NCI-H187 (cell line): ENCODE measurements around the gene SYNE3.

Experiments
- DNase-seq, 2 experiments: peaks; one replicate each; lab custom pipeline; 2025; lab: John Stamatoyannopoulos, UW

Gene SYNE3, protein sequence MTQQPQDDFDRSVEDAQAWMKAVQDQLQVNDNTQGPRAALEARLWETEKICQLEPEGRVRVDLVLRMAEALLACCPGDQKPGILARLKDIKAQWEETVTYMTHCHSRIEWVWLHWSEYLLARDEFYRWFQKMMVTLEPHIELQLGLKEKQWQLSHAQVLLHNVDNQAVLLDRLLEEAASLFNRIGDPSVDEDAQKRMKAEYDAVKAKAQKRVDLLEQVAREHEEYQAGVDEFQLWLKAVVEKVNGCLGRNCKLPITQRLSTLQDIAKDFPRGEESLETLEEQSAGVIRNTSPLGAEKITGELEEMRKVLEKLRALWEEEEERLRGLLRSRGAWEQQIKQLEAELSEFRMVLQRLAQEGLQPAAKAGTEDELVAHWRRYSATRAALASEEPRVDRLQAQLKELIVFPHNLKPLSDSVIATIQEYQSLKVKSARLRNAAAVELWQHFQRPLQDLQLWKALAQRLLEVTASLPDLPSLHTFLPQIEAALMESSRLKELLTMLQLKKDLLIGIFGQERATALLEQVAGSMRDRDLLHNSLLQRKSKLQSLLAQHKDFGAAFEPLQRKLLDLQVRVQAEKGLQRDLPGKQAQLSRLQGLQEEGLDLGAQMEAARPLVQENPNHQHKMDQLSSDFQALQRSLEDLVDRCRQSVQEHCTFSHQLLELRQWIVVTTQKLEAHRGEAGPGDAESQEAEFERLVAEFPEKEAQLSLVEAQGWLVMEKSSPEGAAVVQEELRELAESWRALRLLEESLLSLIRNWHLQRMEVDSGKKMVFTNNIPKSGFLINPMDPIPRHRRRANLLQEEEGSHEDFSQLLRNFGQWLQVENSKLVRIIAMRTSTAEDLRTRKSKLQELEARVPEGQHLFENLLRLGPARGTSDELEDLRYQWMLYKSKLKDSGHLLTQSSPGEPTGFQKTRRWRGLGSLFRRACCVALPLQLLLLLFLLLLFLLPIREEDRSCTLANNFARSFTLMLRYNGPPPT

DNA sequence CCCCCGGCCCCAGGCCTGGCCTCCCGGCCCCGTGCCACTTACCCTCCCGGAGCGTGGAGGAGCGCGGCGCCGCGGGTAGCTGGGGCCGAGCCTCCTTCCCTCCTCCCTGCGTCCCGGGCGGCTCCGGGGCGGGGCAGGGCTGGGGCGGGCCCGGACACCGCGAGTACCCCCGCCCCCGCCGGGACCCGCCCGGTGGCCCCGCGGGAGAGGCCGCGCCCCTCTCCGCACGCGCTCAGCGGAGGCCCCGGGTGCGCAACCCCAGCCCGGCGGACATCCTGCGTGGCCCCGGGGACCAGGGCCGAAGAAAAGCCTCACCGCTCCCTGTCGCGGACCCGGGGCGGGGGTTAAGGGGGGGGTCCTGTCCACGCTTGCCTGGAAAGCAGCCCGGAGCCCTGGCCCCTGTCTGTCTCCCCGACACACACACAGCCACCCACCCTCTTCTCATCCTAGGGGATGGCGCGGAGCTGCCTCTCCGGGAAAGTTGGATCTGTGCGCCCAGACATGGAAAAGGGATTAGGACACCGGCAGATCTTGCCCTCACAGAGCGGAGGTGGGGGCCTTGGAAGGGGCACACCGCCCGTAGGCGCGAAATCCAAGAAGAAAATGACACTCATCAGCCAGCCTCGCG lies at the start of gene SYNE3:
Gene SYNE3 (minus strand): TSS at position 97 of the 628 bp plus-strand sequence. CDS start 40,829 bp downstream, outside the sequence.
- no peak for DNase-seq

DNA sequence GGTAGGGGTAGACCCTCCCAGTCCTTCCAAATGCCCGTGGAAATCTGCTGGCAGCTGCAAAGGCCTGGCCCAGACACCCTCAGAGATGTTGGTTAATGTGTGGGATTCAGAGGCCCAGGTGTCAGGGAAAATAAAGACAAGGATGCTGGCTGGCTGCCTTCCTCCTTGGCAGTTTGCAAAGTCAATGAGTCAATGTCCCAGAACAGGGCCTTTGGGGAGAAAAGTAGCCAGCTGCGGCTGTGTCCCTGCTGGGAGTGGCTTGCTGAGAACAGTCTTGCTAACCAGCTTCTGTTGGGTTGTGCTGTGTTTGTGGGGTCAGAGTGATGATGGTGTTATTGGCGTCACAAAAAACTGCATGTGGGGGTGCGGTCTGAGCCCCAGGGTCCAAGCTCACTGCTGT lies 47.6 kb upstream of the SYNE3 start:
- no peak for DNase-seq

DNA sequence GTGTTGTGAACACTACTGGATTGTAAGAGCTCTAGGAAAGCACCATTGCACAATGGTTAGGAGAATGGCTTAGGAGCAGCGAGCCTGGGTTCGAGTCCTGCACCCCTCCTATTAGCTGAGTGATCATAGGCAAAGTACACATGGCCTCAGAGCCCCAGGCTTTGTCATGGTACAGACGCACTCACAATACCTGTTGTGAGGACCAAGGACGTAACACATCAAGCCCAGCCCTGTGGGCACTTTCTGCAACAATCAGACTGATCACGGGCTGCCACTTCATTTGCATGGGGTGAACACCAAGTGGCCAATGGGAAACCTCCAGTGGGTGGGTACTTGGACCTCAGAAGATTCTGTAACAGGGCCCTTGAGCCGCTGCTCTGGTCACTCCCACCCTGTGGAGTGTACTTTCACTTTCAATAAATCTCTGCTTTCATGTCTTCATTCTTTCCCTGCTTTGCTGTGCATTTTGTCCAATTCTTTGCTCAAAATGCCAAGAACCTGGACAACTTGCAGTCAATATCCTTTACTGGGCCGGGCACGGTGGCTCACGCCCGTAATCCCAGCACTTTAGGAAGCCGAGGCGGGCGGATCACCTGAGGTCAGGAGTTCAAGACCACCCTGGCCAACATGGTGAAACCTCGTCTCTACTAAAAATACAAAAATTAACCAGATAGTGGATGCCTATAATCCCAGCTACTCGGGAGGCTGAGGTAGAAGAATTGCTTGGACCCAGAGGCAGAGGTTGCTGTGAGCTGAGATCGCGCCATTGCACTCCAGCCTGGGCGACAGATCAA lies 46.6 kb upstream of the SYNE3 start:
- DNase-seq, result peak; percentile 35 to 50

DNA sequence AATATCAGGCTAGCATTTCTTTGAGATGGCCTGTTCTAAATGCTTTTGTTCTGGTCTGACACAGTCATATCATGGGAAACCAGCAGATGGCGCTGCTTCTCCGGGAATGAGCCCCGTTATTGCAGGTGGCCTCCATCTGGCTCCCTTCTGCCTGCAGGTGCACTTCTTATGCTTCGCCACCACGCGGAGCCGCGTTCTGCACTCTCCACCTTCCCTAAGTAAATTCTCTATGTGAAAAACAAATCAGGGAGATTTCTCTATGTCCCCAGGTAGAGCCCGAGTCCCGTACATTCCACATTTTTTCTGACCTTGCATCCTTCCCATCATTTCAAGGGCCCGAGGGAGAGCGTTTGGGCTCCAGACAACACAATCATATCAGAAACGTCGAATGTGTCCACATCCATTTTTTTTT lies 44.6 kb upstream of the SYNE3 start:
- DNase-seq, result peak; percentile 84 to 93

DNA sequence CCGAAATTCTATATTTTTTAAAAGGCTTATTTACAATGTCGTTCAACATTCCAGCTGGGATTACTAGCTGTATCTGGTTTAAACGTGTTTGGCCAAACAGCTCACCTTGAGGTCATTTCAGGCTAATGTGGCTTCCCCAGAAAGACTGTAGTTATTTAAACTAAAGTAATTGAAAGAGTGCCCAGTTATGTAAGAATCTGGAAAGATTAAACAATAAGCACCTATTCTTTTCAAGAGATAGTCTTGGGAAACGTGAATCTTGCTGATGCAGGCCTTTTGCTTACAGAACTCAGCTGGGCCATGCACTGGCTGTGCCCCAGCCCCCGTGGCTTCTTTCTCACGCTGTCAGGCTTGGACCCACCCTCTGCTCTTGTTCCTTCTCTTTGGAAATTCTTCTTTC lies 42.8 kb upstream of the SYNE3 start:
- no peak for DNase-seq

DNA sequence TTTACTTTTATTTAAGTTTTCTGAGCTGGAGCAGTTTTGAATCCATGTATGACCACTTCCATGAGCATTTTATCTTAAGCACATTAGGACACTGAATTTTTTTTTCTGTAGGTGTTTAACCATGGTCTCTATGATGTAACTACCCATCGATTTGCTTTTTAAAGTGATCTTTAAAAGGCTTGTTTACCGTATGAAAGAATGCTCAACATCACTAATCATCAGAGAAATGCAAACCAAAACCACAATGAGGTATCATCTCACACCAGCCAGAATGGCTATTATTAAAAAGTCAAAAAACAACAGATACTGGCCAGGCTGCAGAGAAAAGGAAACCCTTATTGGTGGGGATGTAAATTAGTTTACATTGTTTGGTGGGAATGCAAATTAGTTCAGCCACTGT lies 41.4 kb upstream of the SYNE3 start:
- no peak for DNase-seq

DNA sequence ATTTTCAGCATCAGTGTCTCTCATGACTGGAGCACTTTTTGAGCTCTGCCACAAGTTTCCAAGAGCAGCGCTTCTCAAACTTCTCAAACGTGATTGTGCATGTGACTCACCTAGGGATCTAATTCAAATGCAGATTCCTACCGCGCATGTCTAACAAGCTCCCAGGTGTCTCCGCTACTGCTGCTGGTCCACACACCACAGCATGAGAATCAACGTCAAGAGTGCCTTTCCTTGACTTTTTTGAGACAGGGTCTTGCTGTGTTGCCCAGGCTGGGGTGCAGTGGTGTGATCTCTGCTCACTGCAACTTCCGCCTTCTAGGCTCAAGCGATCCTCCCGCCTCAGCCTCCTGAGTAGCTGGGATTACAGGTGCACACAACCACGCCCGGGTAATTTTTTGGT lies 40.8 kb upstream of the SYNE3 start:
- no peak for DNase-seq

DNA sequence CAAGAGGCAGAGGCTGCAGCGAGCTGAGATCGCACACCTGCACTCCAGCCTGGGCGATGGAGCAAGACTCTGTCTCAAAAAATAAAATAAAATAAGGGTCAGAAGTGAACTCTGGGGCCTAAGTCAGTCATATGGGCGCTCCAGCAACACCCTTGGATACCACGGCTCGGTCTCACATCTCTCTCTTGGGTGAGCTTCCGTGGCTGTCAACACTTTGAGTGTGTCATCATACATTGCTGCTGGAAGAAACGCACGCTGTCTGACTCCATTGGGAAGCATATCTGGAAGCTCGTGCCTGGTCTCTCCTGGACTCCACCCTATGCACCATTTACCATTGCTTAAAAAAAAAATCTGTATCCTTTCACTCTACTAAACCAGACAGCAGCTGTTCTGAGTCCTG lies 38.6 kb upstream of the SYNE3 start:
- no peak for DNase-seq

DNA sequence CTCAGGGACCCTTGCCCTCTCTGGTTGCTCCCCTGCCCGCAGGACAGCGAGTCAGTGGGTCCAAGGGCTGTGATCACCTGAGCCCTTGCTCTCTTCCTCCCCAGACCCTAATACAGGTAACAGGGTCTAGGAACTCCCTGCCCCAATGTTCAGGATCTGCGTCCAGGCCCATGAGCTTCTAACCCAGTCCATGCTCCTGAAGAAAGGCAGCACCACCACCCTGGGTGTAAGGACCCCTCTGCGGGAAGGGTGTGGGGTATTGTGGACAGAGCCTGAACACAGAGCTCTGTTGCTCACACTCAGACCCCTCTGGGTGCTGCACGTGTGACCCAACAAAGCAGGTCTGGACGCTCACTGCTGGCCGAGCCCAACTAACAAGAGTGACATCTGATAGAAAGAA lies 36.7 kb upstream of the SYNE3 start:
- no peak for DNase-seq

DNA sequence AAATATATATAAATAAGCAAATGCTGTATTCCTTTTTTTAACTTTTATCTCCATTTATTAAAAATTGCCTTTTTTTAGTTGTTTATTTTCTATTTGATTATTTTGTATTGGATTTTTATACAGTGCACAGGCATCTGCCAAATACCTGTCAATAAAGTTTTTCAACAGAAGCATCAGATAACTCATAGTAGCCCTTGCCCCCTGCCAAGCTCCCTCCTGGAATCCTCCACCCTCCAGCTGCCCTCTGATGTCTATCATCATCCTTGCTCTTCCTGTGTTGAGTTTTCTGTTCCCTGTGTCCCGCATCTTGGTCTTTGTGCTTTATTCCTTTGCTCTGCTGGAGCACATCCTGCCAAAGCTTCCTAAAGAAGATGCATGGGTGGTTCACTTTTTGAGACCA lies 35.0 kb upstream of the SYNE3 start:
- DNase-seq, result no peak

DNA sequence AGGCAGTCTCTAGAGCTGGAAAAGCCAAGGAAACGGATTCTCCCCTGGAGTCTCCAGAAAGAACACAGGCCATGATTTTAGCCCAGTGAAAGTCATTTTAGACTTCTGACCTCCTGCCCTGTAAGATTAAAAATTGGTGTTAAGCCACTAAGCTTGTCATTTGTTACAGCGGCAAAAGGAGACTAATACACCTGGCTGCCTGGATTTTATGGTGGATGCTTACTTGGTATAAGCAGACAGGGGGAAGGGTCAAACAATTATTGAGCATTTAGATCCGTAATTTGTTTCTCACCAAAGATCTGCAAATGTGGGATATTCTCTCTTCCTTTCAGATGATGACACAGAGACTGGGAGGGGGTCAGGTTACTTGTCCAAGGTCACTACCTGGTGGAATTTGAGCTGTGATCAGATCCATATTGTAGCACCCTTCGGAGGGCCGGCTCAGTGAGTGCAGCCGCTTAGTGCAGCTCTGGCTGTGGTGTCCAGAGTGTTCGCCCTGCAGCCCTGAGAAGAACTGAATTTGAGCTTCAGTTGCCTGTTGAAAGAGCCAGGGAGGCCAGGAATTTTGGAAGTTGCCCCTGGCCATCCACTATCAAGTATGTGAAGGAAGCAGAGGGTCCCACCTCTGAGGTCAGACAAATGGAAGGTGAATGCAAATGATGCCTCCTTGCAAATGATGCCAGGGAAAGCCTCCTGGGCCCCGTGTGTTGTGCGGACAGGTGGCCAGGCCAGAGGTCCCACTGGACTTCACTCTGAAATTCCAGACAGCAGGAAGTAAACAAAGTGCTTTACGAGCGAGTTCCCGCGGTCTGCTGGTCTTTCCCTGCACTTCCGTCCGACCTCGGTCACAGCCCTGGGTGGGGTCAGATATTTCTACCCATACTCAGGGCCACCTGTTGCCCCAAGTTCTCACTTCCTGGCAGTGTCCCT lies 33.5 kb upstream of the SYNE3 start:
- no peak for DNase-seq

DNA sequence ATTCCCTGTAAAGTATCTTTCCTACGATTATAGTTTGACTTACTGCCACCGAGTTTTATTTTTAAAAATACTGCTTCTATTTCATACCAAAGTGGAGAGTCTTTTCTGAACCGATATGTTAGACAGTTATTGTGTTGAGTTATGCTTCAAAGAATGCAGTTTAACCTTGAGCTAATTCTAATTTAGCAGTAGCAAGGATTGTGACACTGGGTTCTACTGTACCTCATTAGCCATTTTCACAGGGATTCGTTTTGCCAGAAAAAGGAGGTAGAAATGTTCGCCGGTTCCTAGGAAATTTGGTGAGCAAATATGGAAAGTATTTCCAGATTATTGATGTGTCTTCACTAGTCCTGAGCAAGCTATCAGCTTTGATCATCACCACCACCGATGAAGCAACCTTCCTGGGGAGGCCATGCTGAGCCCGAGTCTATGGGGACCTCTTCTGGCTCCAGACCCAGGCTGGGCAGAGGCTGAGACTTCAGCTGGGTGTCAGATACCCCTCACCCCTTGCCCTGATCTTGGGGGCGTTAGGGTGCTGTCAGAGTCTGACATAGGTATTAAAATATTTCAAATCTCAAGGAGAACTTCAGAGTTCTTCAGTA lies 32.0 kb upstream of the SYNE3 start:
- DNase-seq, result no peak

DNA sequence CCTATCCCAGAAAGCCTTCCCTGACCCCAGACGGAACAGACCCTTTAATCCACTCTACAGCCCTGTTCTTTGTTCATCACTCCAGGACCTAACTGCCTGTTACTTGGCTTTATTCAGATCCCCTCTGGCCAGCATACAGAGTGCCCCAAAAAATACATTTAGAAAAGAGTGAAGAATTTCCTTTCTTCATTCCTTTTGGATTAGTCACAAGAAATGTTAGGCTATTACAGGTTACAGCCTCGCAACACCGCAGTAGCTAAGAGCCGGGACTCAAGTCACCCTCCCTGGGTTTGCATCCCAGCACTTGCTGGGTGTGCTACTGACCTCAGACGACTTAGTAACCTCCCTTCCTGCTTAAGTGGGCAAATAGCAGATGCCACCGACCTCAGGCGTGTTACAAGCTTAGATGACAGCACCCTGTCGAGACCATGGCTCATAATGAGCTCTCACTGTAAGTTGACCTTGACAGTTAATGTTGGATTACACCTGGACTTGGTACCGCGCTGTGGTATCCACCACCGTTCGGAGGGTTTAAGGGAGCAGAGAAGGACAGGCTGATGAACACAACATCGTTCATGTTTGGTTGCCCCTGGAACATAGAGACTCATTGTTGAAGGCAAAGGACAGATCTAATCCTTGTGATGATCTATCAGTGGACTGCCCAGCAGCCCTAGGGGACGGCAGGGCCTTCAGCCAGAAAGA lies 31.3 kb upstream of the SYNE3 start:
- no peak for DNase-seq

DNA sequence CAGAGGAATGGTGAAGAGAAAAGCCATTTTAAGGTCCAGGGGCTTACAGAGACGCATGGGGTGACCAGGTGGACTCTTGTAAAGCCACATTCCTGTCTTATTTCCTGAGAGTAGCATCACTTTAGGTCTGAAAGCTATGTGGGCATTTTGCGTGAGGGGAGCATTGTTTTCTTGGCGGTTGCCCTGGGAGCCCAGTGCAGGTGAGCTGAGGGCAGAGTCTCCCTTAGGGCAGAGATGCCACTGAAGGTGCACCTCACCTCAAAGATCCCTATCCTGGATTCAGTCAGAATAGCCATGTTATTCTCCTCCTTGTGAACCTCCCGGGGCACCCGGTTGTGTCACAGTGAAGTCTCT lies 30.8 kb upstream of the SYNE3 start:
- DNase-seq, result no peak

DNA sequence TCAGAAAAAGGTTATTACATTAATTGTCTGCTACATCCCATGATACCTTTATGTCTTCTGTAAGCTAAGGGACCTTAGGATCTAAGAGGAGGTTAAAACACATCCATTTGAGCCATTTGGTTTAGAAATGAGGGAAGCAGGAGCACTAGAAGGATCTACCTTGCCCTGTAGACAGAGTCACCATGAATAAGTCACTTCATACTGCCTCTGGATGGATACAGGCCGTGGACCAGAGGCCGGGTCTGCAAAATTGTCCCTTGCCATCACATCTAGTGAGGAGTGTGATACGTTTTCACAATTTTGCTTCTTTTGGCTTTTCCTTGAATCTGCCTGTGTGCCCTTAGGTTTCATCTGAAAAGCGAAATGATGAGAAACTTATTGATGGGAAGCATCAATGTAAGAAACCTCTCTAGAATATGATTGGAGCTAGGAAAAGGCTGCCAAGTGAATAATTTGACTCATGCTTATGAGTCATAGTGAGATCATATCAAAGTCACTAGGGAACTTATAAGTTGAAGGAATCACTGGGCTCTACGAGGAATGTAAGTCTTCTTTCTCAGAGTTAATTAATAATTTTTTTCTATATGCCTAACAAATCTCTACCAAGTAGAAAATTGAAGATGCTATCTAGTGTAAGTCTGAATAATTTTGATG lies 29.2 kb upstream of the SYNE3 start:
- DNase-seq, result no peak

DNA sequence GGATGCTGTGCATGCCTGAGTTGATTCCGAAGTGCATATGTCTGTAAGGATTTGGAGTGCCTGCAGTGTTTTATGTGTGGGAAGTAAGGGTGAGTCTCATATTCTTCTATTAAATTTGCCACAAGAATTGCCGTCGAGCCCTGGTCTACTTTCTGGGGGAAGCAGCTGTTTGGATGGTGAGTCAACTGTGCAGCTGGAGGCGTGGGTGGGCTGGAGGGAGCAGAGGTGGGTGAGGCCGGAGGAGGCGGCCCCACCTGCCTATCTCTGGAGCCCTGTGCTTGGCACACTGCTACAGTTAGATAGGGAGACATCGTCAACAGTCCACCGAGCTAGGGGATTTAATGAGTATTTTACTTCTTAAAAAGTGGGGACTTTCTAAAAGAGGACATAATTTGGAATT lies 28.1 kb upstream of the SYNE3 start:
- no peak for DNase-seq

DNA sequence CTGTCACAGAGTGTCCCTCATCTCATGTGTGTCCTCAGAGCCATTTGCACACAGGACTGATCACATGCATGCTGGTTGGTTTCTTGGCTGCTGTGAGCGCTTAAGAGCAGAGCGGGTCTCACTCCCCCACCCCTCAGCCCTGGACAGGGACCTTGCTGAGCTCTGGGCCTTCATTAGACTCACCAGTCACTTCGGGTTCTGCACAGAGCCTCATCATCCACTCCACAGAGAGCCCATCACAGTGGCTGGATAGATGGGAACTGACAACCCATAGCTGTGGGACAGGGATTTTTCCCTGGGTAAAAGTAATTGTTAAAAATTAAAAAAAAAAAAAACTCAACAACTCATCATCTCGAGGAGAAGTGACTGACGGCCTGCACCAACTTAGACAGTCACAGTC lies 26.6 kb upstream of the SYNE3 start:
- no peak for DNase-seq

DNA sequence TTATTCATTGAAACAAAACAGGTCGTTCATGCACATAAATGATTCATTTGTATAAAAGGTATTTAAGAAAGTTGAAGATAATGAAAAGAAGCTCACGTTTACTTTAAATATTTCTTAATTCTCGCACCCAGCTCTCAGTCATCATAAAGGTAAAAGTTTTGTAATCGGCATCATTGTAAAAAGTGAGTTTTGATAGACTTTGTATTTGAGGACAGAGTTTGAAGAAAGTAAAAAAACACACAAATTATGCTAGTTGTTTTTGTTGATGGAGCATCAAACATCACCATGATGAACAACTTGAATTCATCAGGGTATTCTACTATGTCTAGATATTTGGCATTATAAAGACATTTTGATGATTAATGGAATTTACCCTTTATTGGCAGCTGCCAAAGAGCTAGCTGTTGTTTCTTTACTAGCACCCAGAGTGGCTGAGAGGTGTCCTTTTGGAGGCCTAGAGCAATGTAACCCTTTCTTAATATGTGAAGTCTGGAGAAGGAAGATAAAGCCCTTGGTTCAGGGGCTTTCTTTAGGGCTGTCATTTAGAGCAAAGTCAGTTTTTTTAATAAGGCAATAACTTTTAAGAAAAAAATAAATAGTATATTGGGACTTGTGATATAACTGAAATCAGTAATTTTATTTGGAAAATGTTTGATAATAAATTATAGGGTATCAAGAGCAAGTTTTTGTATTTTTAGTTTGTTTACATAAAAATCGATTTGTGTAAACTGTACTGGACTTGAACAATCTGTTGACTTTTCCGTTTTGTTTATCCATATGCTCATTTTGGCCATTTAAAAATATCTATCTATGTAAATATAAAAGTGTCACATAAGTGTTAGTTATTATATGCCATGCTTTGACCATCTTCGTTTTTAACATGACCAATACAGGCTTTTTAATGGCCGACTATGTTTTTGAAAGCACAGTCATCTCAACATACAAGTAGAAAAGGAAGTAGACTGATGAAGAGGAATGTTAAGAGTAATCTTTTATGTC lies 25.8 kb upstream of the SYNE3 start:
- no peak for DNase-seq
